HepG2 (cell line): Measurements from ENCODE around the gene ACACB. TPM values are rescaled to one million over a fixed set of nuclear protein-coding genes. Genes with fewer than 3 reads are reported as not detected.

Experiments used
- ATF7 ChIP-seq, 2 experiments: fragments of 450-650 bp in 1 of 2; sonication (generic) in 1 of 2; formaldehyde crosslinking in 1 of 2; IDR thresholded peaks; 2 replicates each; pipeline versions ENCODE4 v1.4.0 to v1.6.1; 2016 to 2020; ENCODE audit warnings: antibody characterized with exemption in 1 of 2, mild to moderate bottlenecking in 1 of 2, missing genetic modification reagents in 1 of 2
- CCAR2 ChIP-seq: fragments of 200-400 bp; formaldehyde crosslinking; optimal IDR thresholded peaks from 2 replicates; pipeline ENCODE3; 2018; ENCODE audit warnings: low read depth, mild to moderate bottlenecking, low read length, moderate library complexity
- CEBPG ChIP-seq: IDR thresholded peaks from 2 replicates; pipeline ENCODE4 v1.6.1; 2016
- DR1 ChIP-seq: sonication (generic); formaldehyde crosslinking; IDR thresholded peaks from 2 replicates; pipeline ENCODE4 v1.8.0; 2021; ENCODE audit warnings: mild to moderate bottlenecking, missing genetic modification reagents, inconsistent platforms
- MTF2 ChIP-seq: sonication (generic); formaldehyde crosslinking; IDR thresholded peaks from 2 replicates; pipeline ENCODE4 v1.5.0; 2020; ENCODE audit warnings: missing genetic modification reagents, borderline replicate concordance
- NFE2 ChIP-seq: sonication (generic); formaldehyde crosslinking; IDR thresholded peaks from 2 replicates; pipeline ENCODE4 v1.4.0; 2020; ENCODE audit warnings: missing genetic modification reagents
- PTBP1 ChIP-seq: fragments of 200-400 bp; formaldehyde crosslinking; IDR thresholded peaks from 2 replicates; pipeline ENCODE4 v1.6.1; 2018; ENCODE audit warnings: low read length, low read depth; ENCODE audit not compliant: poor library complexity, severe bottlenecking
- SMAD9 ChIP-seq: sonication (generic); formaldehyde crosslinking; IDR thresholded peaks from 2 replicates; pipeline ENCODE4 v1.5.1; 2020; ENCODE audit warnings: mild to moderate bottlenecking, missing genetic modification reagents
- THAP7 ChIP-seq: sonication (generic); formaldehyde crosslinking; IDR thresholded peaks from 2 replicates; pipeline ENCODE4 v1.8.1; 2023; ENCODE audit warnings: mild to moderate bottlenecking, missing genetic modification reagents
- ZBTB38 ChIP-seq: sonication (generic); formaldehyde crosslinking; IDR thresholded peaks from 2 replicates; pipeline ENCODE4 v1.5.1; 2020; ENCODE audit warnings: mild to moderate bottlenecking, missing genetic modification reagents
- ZBTB4 ChIP-seq: sonication (generic); formaldehyde crosslinking; IDR thresholded peaks from 2 replicates; pipeline ENCODE4 v1.4.0; 2020; ENCODE audit warnings: missing genetic modification reagents, mild to moderate bottlenecking, borderline replicate concordance
- ZFY ChIP-seq: sonication (generic); formaldehyde crosslinking; IDR thresholded peaks from 2 replicates; pipeline ENCODE4 v1.4.0; 2020; ENCODE audit warnings: missing genetic modification reagents
- ZNF256 ChIP-seq: sonication (generic); formaldehyde crosslinking; conservative IDR thresholded peaks from 2 replicates; pipeline ENCODE4 v1.4.0; 2020; ENCODE audit warnings: missing genetic modification reagents
- ZNF274 ChIP-seq: sonication (generic); formaldehyde crosslinking; IDR thresholded peaks from 2 replicates; pipeline ENCODE4 v1.5.1; 2020; ENCODE audit warnings: mild to moderate bottlenecking, missing genetic modification reagents
- ZNF468 ChIP-seq: sonication (generic); formaldehyde crosslinking; IDR thresholded peaks from 2 replicates; pipeline ENCODE4 v1.8.0; 2022; ENCODE audit warnings: mild to moderate bottlenecking, moderate library complexity, missing genetic modification reagents
- ZNF549 ChIP-seq: sonication (generic); formaldehyde crosslinking; IDR thresholded peaks from 2 replicates; pipeline ENCODE4 v1.5.0; 2020; ENCODE audit warnings: missing genetic modification reagents
- ZNF558 ChIP-seq: sonication (generic); formaldehyde crosslinking; IDR thresholded peaks from 2 replicates; pipeline ENCODE4 v1.9.0; 2022; ENCODE audit warnings: mild to moderate bottlenecking, missing genetic modification reagents, borderline replicate concordance
- ZNF639 ChIP-seq: conservative IDR thresholded peaks from 2 replicates; pipeline ENCODE4 v1.6.1; 2018; ENCODE audit warnings: missing genetic modification reagents
- polyA plus RNA-seq, 8 experiments: library from polyadenylated mRNA; depleted of rRNA in 3 of 8; stranded (reverse) in 7 of 8; unstranded in 1 of 8; fragments of >200 nt; fragmentation: Illumina TruSeq in 4 of 8; extraction: Trizol in 4 of 8; gene quantifications; 2 replicates each; pipeline versions ENCODE4 v1.2.1 to v1.2.3, GENCODE V29; 2011 to 2016; ENCODE audit warnings: low read depth in 4 of 8, missing spikeins in 1 of 8, mixed read lengths in 1 of 8; ENCODE audit not compliant: insufficient read depth in 1 of 8
- total RNA-seq, 5 experiments: library from RNA; depleted of rRNA; stranded (reverse); fragments of >200 nt; fragmentation: Illumina TruSeq; extraction: Trizol; gene quantifications; 2 replicates each; pipeline ENCODE4 v1.2.3, GENCODE V29; 2016; ENCODE audit warnings: low read depth in 1 of 5
- TF ChIP-seq, protein P1 (sequence below): sonication (generic); formaldehyde crosslinking; IDR thresholded peaks from 2 replicates; pipeline ENCODE4 v1.9.0; 2021; ENCODE audit warnings: missing genetic modification reagents, borderline replicate concordance
- TF ChIP-seq, protein P2 (sequence below): sonication (generic); formaldehyde crosslinking; IDR thresholded peaks from 2 replicates; pipeline ENCODE4 v1.9.0; 2022; ENCODE audit warnings: low read depth, missing genetic modification reagents

Gene ACACB
- total and polyA plus RNA-seq, 2 of the 13 experiments (the other 11 are each of a cell fraction or from before 2014, with no cell fraction given) = 6.2 to 8.6 TPM

DNA sequence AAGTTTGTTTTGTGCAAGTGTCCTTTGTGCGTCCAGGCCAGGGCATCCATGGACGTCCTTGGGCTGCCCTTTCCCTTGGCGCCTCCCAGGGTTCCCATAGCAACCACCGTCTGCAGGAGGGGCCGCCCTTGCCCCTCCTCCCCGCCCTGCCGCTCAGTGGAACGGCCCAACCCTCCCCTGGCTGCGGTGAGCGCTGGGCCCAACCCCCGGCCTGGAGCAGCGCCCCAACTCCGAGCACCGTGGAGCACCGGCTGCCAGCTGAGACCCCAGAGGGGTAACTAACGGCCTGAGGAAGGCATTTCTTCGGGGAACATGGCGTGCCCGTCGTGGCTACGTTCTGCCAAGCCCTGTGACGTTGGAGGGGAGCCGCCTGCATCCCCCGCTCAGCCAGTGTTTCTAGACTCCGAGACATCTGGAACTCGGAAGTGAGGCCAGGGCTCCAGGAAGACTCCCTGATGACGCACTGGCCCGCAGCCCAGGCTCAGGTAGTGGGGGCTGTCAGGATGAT lies 5.3 kb upstream of the ACACB start (continued):
- TF ChIP-seq, protein P1, sequence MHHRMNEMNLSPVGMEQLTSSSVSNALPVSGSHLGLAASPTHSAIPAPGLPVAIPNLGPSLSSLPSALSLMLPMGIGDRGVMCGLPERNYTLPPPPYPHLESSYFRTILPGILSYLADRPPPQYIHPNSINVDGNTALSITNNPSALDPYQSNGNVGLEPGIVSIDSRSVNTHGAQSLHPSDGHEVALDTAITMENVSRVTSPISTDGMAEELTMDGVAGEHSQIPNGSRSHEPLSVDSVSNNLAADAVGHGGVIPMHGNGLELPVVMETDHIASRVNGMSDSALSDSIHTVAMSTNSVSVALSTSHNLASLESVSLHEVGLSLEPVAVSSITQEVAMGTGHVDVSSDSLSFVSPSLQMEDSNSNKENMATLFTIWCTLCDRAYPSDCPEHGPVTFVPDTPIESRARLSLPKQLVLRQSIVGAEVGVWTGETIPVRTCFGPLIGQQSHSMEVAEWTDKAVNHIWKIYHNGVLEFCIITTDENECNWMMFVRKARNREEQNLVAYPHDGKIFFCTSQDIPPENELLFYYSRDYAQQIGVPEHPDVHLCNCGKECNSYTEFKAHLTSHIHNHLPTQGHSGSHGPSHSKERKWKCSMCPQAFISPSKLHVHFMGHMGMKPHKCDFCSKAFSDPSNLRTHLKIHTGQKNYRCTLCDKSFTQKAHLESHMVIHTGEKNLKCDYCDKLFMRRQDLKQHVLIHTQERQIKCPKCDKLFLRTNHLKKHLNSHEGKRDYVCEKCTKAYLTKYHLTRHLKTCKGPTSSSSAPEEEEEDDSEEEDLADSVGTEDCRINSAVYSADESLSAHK (CRISPR knock-in tag) = no peak
- TF ChIP-seq ZNF639 (CRISPR knock-in tag) (no peak), SMAD9 (CRISPR knock-in tag) (no peak), CCAR2 (no peak), ATF7 (IDR thresholded peaks at IDR 0.05) (no peak), ATF7 (CRISPR knock-in tag; IDR thresholded peaks at IDR 0.05) (peak; percentile 59; the same call in 1 of the 2 replicates), ZBTB38 (peak; percentile 56), ZNF274 (CRISPR knock-in tag) (peak; percentile 58; the same call in 1 of the 2 replicates), MTF2 (CRISPR knock-in tag) (no peak), CEBPG (no peak), DR1 (no peak), ZNF256 (CRISPR knock-in tag) (no peak), NFE2 (CRISPR knock-in tag) (no peak), ZNF558 (no peak), THAP7 (no peak), ZNF468 (no peak), PTBP1 (no peak), ZNF549 (CRISPR knock-in tag) (no peak), ZBTB4 (CRISPR knock-in tag) (no peak), ZFY (CRISPR knock-in tag) (peak; percentile 89)
- TF ChIP-seq, protein P2, sequence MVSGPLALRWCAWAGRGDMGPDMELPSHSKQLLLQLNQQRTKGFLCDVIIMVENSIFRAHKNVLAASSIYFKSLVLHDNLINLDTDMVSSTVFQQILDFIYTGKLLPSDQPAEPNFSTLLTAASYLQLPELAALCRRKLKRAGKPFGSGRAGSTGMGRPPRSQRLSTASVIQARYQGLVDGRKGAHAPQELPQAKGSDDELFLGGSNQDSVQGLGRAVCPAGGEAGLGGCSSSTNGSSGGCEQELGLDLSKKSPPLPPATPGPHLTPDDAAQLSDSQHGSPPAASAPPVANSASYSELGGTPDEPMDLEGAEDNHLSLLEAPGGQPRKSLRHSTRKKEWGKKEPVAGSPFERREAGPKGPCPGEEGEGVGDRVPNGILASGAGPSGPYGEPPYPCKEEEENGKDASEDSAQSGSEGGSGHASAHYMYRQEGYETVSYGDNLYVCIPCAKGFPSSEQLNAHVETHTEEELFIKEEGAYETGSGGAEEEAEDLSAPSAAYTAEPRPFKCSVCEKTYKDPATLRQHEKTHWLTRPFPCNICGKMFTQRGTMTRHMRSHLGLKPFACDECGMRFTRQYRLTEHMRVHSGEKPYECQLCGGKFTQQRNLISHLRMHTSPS (CRISPR knock-in tag) = no peak; the same call in 1 of the 2 replicates
